GM21619 (cell line): ENCODE measurements around the gene ADNP.

Experiments used
- ATAC-seq: cut with Tn5 transposase; IDR thresholded peaks from one replicate; pipeline ENCODE4 v1.9.1; 2021; ENCODE audit not compliant: unreplicated experiment

Gene ADNP

GRCh38 chr20:50852085-50852484 is 79.2 kb downstream of the ADNP start:
- ATAC-seq: no peak

- no peak for ATAC-seq
Observed at GRCh38 chr20:50850721-50851286, 80.4 kb downstream of the ADNP start.

GRCh38 chr20:50848846-50849673 is 82.2 kb downstream of the ADNP start:
- ATAC-seq: peak; percentile 35

DNA sequence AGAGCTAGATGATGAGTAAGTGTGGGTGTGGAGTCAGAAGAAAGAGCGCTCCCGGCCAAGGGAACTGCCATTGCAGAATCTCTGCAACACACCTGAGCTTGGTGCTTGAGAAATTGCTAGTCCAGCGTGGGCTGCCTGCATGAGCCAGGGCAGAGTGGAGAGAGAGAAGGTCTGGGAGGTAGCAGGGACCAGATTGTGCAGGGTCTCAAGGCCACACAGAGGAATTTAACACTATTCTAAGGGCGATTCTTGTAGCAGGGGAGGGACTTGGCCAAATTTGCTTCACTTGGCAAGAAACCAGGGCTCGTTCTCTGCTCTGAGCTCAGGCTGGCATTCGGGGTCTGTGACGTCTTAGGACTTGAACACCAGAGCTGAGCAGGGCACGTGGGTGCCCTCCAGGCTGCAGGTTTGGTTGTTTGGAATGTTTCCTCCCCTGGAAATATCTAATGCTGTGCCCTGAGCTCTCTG is 82.9 kb downstream of the ADNP start:
- no peak for ATAC-seq

DNA sequence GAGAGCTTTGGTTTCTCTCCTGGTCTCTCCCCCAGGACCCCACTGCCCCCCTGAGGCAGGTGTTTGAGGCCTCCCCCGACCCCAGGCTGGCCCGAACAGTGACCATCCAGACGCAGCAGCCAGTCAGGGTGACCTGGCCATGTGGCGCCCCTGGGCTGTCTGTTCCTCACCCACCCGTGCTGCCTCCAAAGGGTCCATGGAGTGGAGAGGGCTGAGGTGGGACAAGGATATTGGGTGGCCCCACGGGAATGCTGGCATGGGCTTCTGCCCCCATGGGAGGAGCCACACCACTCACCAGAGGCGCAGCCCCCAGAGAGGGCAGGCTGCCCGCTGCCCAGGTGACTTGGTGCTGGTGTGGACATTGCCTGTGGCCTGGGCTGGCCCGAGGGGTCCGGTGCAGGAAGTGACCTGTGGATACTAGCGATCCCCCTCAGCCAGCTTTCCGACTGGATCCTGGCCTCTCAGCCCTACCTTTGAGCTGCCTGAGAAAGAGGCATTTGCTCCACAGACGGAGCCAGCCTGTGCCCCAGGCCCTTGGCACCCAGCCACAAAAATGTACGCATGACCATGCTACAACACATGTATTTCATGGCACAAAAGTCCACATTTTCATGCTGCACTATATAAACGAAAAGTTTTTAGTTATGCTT is 85.5 kb downstream of the ADNP start:
- no peak for ATAC-seq

- peak; percentile 92 for ATAC-seq
Observed at GRCh38 chr20:50844430-50845100, 86.7 kb downstream of the ADNP start.

DNA sequence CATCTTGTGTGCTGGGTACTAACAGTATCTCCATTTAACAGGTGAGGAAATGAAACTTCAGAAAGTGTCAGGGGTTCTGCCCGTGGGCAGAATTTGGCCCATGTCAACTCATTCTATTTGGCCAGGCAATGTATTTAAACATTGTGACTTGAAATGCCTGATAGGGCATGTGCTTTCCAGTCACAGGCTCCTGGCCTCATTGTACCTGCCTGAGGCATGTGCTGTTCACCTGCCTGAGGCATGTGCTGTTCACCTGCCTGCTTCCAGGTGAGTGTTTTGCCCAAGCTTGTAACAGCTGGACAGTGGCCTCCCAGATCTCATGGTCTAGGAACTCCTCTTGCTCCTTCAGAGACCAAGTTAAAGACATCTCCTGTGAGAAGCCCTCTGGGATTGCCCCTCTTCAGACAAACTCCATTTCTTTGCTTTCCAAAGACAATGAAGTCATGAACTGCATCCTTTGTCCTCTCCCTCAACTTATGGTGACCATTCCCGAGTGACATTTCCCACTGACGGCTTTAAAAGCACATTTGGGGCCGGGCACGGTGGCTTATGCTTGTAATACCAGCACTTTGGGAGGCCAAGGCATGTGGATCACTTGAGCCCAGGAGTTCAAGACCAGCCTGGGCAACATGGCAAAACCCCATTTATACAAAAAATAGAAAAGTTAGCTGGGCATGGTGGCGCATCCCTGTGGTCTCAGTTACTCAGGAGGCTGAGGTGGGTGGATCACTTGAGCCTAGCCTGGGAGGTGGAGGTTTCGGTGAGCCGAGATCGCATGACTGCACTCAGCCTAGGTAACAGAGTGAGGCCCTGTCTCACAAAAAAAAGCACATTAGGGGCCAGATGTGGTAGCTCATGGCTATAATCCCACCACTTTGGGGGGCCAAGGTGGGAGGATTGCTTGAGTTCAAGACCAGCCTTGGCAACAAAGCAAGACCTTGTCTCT is 87.6 kb downstream of the ADNP start:
- no peak for ATAC-seq

DNA sequence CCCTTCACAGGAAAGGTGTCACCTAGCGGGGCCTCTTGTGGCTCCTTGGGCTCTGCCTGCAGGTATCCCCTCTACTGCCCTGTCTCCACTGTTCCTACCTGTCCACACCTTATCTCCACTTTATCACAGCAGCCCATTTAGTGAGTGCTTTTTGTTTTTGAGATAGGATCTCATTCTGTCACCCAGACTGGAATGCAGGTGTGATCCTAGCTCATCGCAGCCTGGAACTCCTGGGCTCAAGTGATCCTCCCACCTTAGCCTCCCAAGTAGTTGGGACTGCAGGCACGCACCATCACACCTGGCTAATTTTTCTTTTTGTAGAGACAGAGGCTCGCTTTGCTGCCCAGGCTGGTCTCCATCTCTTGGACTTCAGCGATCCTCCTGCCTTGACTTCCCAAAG is 88.4 kb downstream of the ADNP start:
- ATAC-seq: no peak
